ENCODE results near the gene GPR132.
"Not testable (repeated sequence)": the region's sequence is repeated elsewhere in the genome, so short reads cannot be mapped to it uniquely, and the experiment has no call there.

Gene GPR132

GRCh38 chr14:105089746-105090492 is 24.7 kb upstream of the GPR132 start:
- H3K27me3 ChIP-seq (ENCODE audit: control insufficient read depth, insufficient read depth, low read length) = peaks cover 68% of the 10 kb centered on the region
- H3K9ac ChIP-seq (ENCODE audit: low read length) = no peak overlapping the region

GRCh38 chr14:105088812-105089745 is 23.8 kb upstream of the GPR132 start:
- Histone ChIP-seq H3K4me1 (ENCODE audit: control insufficient read depth, low read depth, low read length) (no peaks in the 10 kb centered on the region), H3K9me3 (ENCODE audit: control insufficient read depth, low read depth, low read length) (no peaks in the 10 kb centered on the region), H3K4me3 (ENCODE audit: low read length) (no peak overlapping the region), H3K36me3 (ENCODE audit: control insufficient read depth, low read depth, low read length) (no peaks in the 10 kb centered on the region), H3K9ac (ENCODE audit: low read length) (no peak overlapping the region), H3K27me3 (ENCODE audit: control insufficient read depth, insufficient read depth, low read length) (peaks cover 67% of the 10 kb centered on the region), H3K27ac (ENCODE audit: low read length) (no peak overlapping the region)

More at GRCh38 chr14:105089746-105090492, 24.7 kb upstream of the GPR132 start:
- no peak overlapping the region for H3K4me3 ChIP-seq (ENCODE audit: low read length)
- no peaks in the 10 kb centered on the region for H3K36me3 ChIP-seq (ENCODE audit: control insufficient read depth, low read depth, low read length)
- no peaks in the 10 kb centered on the region for H3K4me1 ChIP-seq (ENCODE audit: control insufficient read depth, low read depth, low read length)
- H3K27ac ChIP-seq (ENCODE audit: low read length) = no peak overlapping the region
- H3K9me3 ChIP-seq (ENCODE audit: control insufficient read depth, low read depth, low read length) = no peaks in the 10 kb centered on the region

- Histone ChIP-seq H3K27me3 (ENCODE audit: control insufficient read depth, insufficient read depth, low read length) (peaks cover 63% of the 10 kb centered on the region), H3K36me3 (ENCODE audit: control insufficient read depth, low read depth, low read length) (no peaks in the 10 kb centered on the region), H3K4me1 (ENCODE audit: control insufficient read depth, low read depth, low read length) (no peaks in the 10 kb centered on the region), H3K9ac (ENCODE audit: low read length) (no peak overlapping the region), H3K4me3 (ENCODE audit: low read length) (peak overlapping the region; percentile 42), H3K9me3 (ENCODE audit: control insufficient read depth, low read depth, low read length) (no peaks in the 10 kb centered on the region), H3K27ac (ENCODE audit: low read length) (no peak overlapping the region)
Observed at GRCh38 chr14:105087963-105088811, 23.0 kb upstream of the GPR132 start.

GRCh38 chr14:105087308-105087962 is 22.2 kb upstream of the GPR132 start:
- Histone ChIP-seq H3K27ac (ENCODE audit: low read length) (no peak overlapping the region), H3K4me1 (ENCODE audit: control insufficient read depth, low read depth, low read length) (no peaks in the 10 kb centered on the region), H3K36me3 (ENCODE audit: control insufficient read depth, low read depth, low read length) (no peaks in the 10 kb centered on the region), H3K9ac (ENCODE audit: low read length) (no peak overlapping the region), H3K27me3 (ENCODE audit: control insufficient read depth, insufficient read depth, low read length) (peaks cover 56% of the 10 kb centered on the region), H3K9me3 (ENCODE audit: control insufficient read depth, low read depth, low read length) (no peaks in the 10 kb centered on the region), H3K4me3 (ENCODE audit: low read length) (peak overlapping the region; percentile 56)

GRCh38 chr14:105086833-105087307 is 21.6 kb upstream of the GPR132 start:
- H3K27me3 ChIP-seq (ENCODE audit: control insufficient read depth, insufficient read depth, low read length) = peaks cover 53% of the 10 kb centered on the region
- no peak overlapping the region for H3K9ac ChIP-seq (ENCODE audit: low read length)
- no peaks in the 10 kb centered on the region for H3K36me3 ChIP-seq (ENCODE audit: control insufficient read depth, low read depth, low read length)
- H3K4me3 ChIP-seq (ENCODE audit: low read length) = peak overlapping the region; percentile 56
- no peak overlapping the region for H3K27ac ChIP-seq (ENCODE audit: low read length)
- no peaks in the 10 kb centered on the region for H3K4me1 ChIP-seq (ENCODE audit: control insufficient read depth, low read depth, low read length)
- no peaks in the 10 kb centered on the region for H3K9me3 ChIP-seq (ENCODE audit: control insufficient read depth, low read depth, low read length)

GRCh38 chr14:105085766-105086165 is 20.5 kb upstream of the GPR132 start:
- Histone ChIP-seq H3K9ac (ENCODE audit: low read length) (no peak overlapping the region), H3K27me3 (ENCODE audit: control insufficient read depth, insufficient read depth, low read length) (peaks cover 53% of the 10 kb centered on the region), H3K4me3 (ENCODE audit: low read length) (no peak overlapping the region), H3K9me3 (ENCODE audit: control insufficient read depth, low read depth, low read length) (no peaks in the 10 kb centered on the region), H3K36me3 (ENCODE audit: control insufficient read depth, low read depth, low read length) (no peaks in the 10 kb centered on the region), H3K4me1 (ENCODE audit: control insufficient read depth, low read depth, low read length) (no peaks in the 10 kb centered on the region), H3K27ac (ENCODE audit: low read length) (no peak overlapping the region)

- no peak overlapping the region for H3K9ac ChIP-seq (ENCODE audit: low read length)
- no peaks in the 10 kb centered on the region for H3K9me3 ChIP-seq (ENCODE audit: control insufficient read depth, low read depth, low read length)
- H3K4me1 ChIP-seq (ENCODE audit: control insufficient read depth, low read depth, low read length) = no peaks in the 10 kb centered on the region
- no peaks in the 10 kb centered on the region for H3K36me3 ChIP-seq (ENCODE audit: control insufficient read depth, low read depth, low read length)
- H3K27me3 ChIP-seq (ENCODE audit: control insufficient read depth, insufficient read depth, low read length) = peaks cover 53% of the 10 kb centered on the region
- H3K27ac ChIP-seq (ENCODE audit: low read length) = no peak overlapping the region
- H3K4me3 ChIP-seq (ENCODE audit: low read length) = no peak overlapping the region
Observed at GRCh38 chr14:105084741-105085571, 19.7 kb upstream of the GPR132 start.

- Histone ChIP-seq H3K27me3 (ENCODE audit: control insufficient read depth, insufficient read depth, low read length) (peaks cover 46% of the 10 kb centered on the region), H3K27ac (ENCODE audit: low read length) (no peak overlapping the region), H3K36me3 (ENCODE audit: control insufficient read depth, low read depth, low read length) (no peaks in the 10 kb centered on the region), H3K4me3 (ENCODE audit: low read length) (no peak overlapping the region), H3K4me1 (ENCODE audit: control insufficient read depth, low read depth, low read length) (no peaks in the 10 kb centered on the region), H3K9ac (ENCODE audit: low read length) (no peak overlapping the region), H3K9me3 (ENCODE audit: control insufficient read depth, low read depth, low read length) (no peaks in the 10 kb centered on the region)
Observed at GRCh38 chr14:105083926-105084685, 18.9 kb upstream of the GPR132 start.

- Histone ChIP-seq H3K4me3 (ENCODE audit: low read length) (no peak overlapping the region), H3K36me3 (ENCODE audit: control insufficient read depth, low read depth, low read length) (no peaks in the 10 kb centered on the region), H3K9ac (ENCODE audit: low read length) (no peak overlapping the region), H3K27me3 (ENCODE audit: control insufficient read depth, insufficient read depth, low read length) (peaks cover 32% of the 10 kb centered on the region), H3K4me1 (ENCODE audit: control insufficient read depth, low read depth, low read length) (no peaks in the 10 kb centered on the region), H3K27ac (ENCODE audit: low read length) (no peak overlapping the region), H3K9me3 (ENCODE audit: control insufficient read depth, low read depth, low read length) (no peaks in the 10 kb centered on the region)
Observed at GRCh38 chr14:105082703-105083102, 17.5 kb upstream of the GPR132 start.

GRCh38 chr14:105081473-105081872 is 16.2 kb upstream of the GPR132 start:
- H3K9me3 ChIP-seq (ENCODE audit: control insufficient read depth, low read depth, low read length); H3K4me3 ChIP-seq (ENCODE audit: low read length); H3K9ac ChIP-seq (ENCODE audit: low read length); H3K36me3 ChIP-seq (ENCODE audit: control insufficient read depth, low read depth, low read length); H3K4me1 ChIP-seq (ENCODE audit: control insufficient read depth, low read depth, low read length); H3K27ac ChIP-seq (ENCODE audit: low read length): not testable (repeated sequence)
- peaks cover 20% of the 10 kb centered on the region for H3K27me3 ChIP-seq (ENCODE audit: control insufficient read depth, insufficient read depth, low read length)
